Measurements from ENCODE around the gene C1orf146.

Gene C1orf146

GRCh38 chr1:92291372-92291999 is 73.8 kb downstream of the C1orf146 start:
- CTCF ChIA-PET: interaction anchor here (0.6 to 3.8 kb wide), 12 partner anchors 9 to 707 kb away, joined by 3 to 19 read pairs (median 4); no protein-coding TSS in a partner anchor
- peak; percentile 36 for DNase-seq (ENCODE audit: low spot score)
- H3K27ac ChIP-seq: no peak overlapping the region
- POLR2A ChIA-PET (ENCODE audit: low non-redundant PET): no interaction called here
- TF ChIP-seq CTCF (conservative IDR thresholded peaks at IDR 0.05; ENCODE audit: low read depth): peak; percentile 81

All from RWPE1 (cell line).